GM21381 (cell line): ENCODE data around the gene STRA8.

Experiments used
- ATAC-seq: cut with Tn5 transposase; IDR thresholded peaks from one replicate; pipeline ENCODE4 v1.9.1; 2021; ENCODE audit warnings: mild to moderate bottlenecking, moderate library complexity; ENCODE audit not compliant: unreplicated experiment

The STRA8 gene

DNA sequence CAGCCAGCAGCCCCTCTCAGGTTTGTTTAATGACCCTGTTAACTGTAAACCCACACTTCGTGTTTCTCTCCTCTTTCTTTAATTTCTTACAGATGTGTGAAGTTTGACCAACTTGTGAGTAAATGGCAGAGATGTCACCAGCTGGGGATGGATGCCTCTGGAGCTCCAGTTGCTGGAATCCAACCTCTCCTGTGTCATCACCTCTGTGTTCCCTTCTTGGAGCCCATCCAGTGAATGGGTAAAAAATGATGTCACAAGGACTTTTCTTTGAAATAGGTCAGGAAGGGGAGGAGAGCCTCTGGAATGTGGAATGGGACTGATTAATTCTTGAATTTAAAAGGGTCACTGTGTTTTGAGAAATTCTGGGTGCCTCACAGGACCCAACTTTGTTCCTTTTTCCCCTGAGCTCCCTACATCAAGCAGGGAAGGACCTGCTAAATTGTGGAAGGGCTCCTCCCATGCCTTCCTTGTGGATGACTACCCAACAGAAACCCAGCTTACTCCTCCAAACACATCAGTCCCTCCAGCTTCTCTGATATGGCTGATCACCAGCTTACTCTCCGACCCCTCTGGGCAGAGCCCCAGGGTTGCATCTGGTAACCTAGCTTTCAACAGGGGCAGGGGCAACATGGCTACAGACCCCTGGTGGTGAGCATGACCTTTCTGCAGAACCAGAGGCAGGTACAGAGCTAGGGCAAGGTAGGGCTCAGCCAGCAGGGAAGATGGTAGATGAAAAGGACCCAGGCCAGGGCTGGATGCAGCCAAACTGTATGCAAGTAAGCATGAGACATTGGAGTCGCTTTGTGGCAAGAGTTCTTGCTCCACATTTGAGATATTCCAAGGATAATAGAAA is 67.5 kb downstream of the STRA8 start:
- no peak for ATAC-seq
